Astrocyte (in vitro differentiated cells and primary cell): ENCODE measurements around the gene MYO6. TPM values are rescaled to one million over a fixed set of nuclear protein-coding genes. Genes with fewer than 3 reads are reported as not detected.
"Not testable (repeated sequence)": the region's sequence is repeated elsewhere in the genome, so short reads cannot be mapped to it uniquely, and the experiment has no call there.

Experiments
- DNase-seq: peaks from one replicate; pipeline ENCODE4 v3.0.0-alpha.2; 2010; ENCODE audit warnings: low read depth
- FAIRE-seq: peaks from 2 replicates; lab custom pipeline; 2011; peaks lifted over from hg19 to GRCh38; lab: Jason Lieb, UNC
- H2AFZ ChIP-seq: 2 replicates; pipeline ENCODE4 v1.6.0; 2012; ENCODE audit warnings: low read depth, low read length, inconsistent platforms
- H3K27ac ChIP-seq: 2 replicates; pipeline ENCODE4 v1.5.1; 2011; ENCODE audit warnings: low read depth, low read length, inconsistent platforms
- H3K27me3 ChIP-seq: 2 replicates; pipeline ENCODE4 v1.6.0; 2011; ENCODE audit warnings: low read length, inconsistent platforms; ENCODE audit not compliant: insufficient read depth
- H3K36me3 ChIP-seq: 2 replicates; pipeline ENCODE4 v1.5.1; 2011; ENCODE audit warnings: low read length, inconsistent platforms; ENCODE audit not compliant: insufficient read depth
- H3K4me1 ChIP-seq: 2 replicates; pipeline ENCODE4 v1.5.1; 2011; ENCODE audit warnings: low read length, inconsistent platforms; ENCODE audit not compliant: insufficient read depth
- H3K4me2 ChIP-seq: 2 replicates; pipeline ENCODE4 v1.6.0; 2012; ENCODE audit warnings: low read length, inconsistent platforms
- H3K4me3 ChIP-seq: 2 replicates; pipeline ENCODE4 v1.5.1; 2011; ENCODE audit warnings: low read depth, mild to moderate bottlenecking, low read length, inconsistent platforms; ENCODE audit not compliant: insufficient read depth
- H3K79me2 ChIP-seq: 2 replicates; pipeline ENCODE4 v1.6.0; 2012; ENCODE audit warnings: mild to moderate bottlenecking, low read length, inconsistent platforms; ENCODE audit not compliant: insufficient read depth
- H3K9ac ChIP-seq: 2 replicates; pipeline ENCODE4 v1.6.0; 2012; ENCODE audit warnings: mild to moderate bottlenecking, low read length, inconsistent platforms
- H3K9me3 ChIP-seq: 2 replicates; pipeline ENCODE4 v1.5.1; 2012; ENCODE audit warnings: low read depth, mild to moderate bottlenecking, low read length, inconsistent platforms; ENCODE audit not compliant: insufficient read depth
- H4K20me1 ChIP-seq: 2 replicates; pipeline ENCODE4 v1.6.0; 2012; ENCODE audit warnings: low read length, inconsistent platforms; ENCODE audit not compliant: insufficient read depth
- H3K27ac Mint-ChIP-seq: one replicate; pipeline ENCODE4 v1.8.0; 2021; ENCODE audit warnings: mild to moderate bottlenecking, mixed read lengths; ENCODE audit not compliant: unreplicated experiment
- H3K27me3 Mint-ChIP-seq: one replicate; pipeline ENCODE4 v1.8.0; 2021; ENCODE audit warnings: low read depth, mixed read lengths; ENCODE audit not compliant: unreplicated experiment
- H3K36me3 Mint-ChIP-seq: one replicate; pipeline ENCODE4 v1.8.0; 2021; ENCODE audit warnings: low read depth, mixed read lengths; ENCODE audit not compliant: unreplicated experiment
- H3K4me1 Mint-ChIP-seq: one replicate; pipeline ENCODE4 v1.8.0; 2021; ENCODE audit warnings: low read depth, mixed read lengths; ENCODE audit not compliant: unreplicated experiment
- H3K4me3 Mint-ChIP-seq: one replicate; pipeline ENCODE4 v1.8.0; 2021; ENCODE audit warnings: mild to moderate bottlenecking, moderate library complexity, mixed read lengths; ENCODE audit not compliant: unreplicated experiment
- H3K9me3 Mint-ChIP-seq: one replicate; pipeline ENCODE4 v1.8.0; 2021; ENCODE audit warnings: mild to moderate bottlenecking, mixed read lengths; ENCODE audit not compliant: unreplicated experiment
- CTCF ChIP-seq: IDR thresholded peaks from 2 replicates; pipeline ENCODE4 v1.5.1; 2011; ENCODE audit warnings: low read depth, mild to moderate bottlenecking, inconsistent platforms, low read length, moderate library complexity; ENCODE audit not compliant: insufficient read depth
- EZH2 ChIP-seq: IDR thresholded peaks from 2 replicates; pipeline ENCODE4 v1.6.1; 2012; ENCODE audit warnings: mild to moderate bottlenecking, low read length, inconsistent platforms; ENCODE audit not compliant: insufficient read depth
- total RNA-seq: library from RNA; stranded (reverse); gene quantifications from 2 replicates; pipeline ENCODE4 v1.2.1, GENCODE V29; 2021

MYO6 gene
- total RNA-seq, 1 donor from 2014 or later, result 33.1 TPM

GRCh38 chr6:75896526-75896925 lies 147.5 kb downstream of the MYO6 start:
- Histone ChIP-seq H3K9me3 (no peaks in the 10 kb centered on the region), H3K36me3 (no peaks in the 10 kb centered on the region), H3K4me2 (no peak overlapping the region), H3K27me3 (no peaks in the 10 kb centered on the region), H2AFZ (no peak overlapping the region), H3K27ac (no peak overlapping the region), H4K20me1 (no peaks in the 10 kb centered on the region), H3K79me2 (no peaks in the 10 kb centered on the region), H3K4me3 (no peak overlapping the region), H3K9ac (no peak overlapping the region), H3K4me1 (no peaks in the 10 kb centered on the region)
- Mint-ChIP-seq H3K27ac (no peak overlapping the region), H3K27me3 (no peaks in the 10 kb centered on the region), H3K9me3 (peaks cover 3% of the 10 kb centered on the region), H3K36me3 (no peaks in the 10 kb centered on the region), H3K4me1 (peaks cover 9% of the 10 kb centered on the region), H3K4me3 (no peak overlapping the region)
- no peak for FAIRE-seq
- no peak for TF ChIP-seq CTCF
- TF ChIP-seq EZH2, result no peak
- DNase-seq, result peak; percentile 1

GRCh38 chr6:75900216-75900615 lies 151.2 kb downstream of the MYO6 start:
- not testable (repeated sequence) for H4K20me1 ChIP-seq, H3K4me1 ChIP-seq, H3K9me3 Mint-ChIP-seq, H3K36me3 Mint-ChIP-seq, DNase-seq, H3K27me3 ChIP-seq, H3K79me2 ChIP-seq, H3K27me3 Mint-ChIP-seq, H3K9ac ChIP-seq, FAIRE-seq, H3K4me2 ChIP-seq, H3K27ac Mint-ChIP-seq, H3K4me1 Mint-ChIP-seq, H2AFZ ChIP-seq, H3K36me3 ChIP-seq, H3K27ac ChIP-seq, H3K9me3 ChIP-seq, H3K4me3 ChIP-seq, H3K4me3 Mint-ChIP-seq

- H3K9ac ChIP-seq, DNase-seq, H3K4me1 Mint-ChIP-seq, H3K36me3 Mint-ChIP-seq, H3K4me3 Mint-ChIP-seq, H3K27me3 ChIP-seq, FAIRE-seq, H3K4me2 ChIP-seq, H3K9me3 Mint-ChIP-seq, H3K27ac Mint-ChIP-seq, H3K27ac ChIP-seq, H3K79me2 ChIP-seq, H3K27me3 Mint-ChIP-seq, H4K20me1 ChIP-seq, H3K36me3 ChIP-seq, H3K4me3 ChIP-seq, H3K9me3 ChIP-seq, H3K4me1 ChIP-seq, H2AFZ ChIP-seq: not testable (repeated sequence)
Measured at GRCh38 chr6:75905129-75905528, 156.1 kb downstream of the MYO6 start.

GRCh38 chr6:75906871-75907270 lies 157.8 kb downstream of the MYO6 start:
- H3K9ac ChIP-seq, result no peak overlapping the region
- no peaks in the 10 kb centered on the region for H3K36me3 ChIP-seq
- H4K20me1 ChIP-seq, result no peaks in the 10 kb centered on the region
- H3K4me3 Mint-ChIP-seq, result no peak overlapping the region
- DNase-seq (no peak), FAIRE-seq (no peak)
- H3K9me3 Mint-ChIP-seq, result peaks cover 4% of the 10 kb centered on the region
- peaks cover 8% of the 10 kb centered on the region for H3K36me3 Mint-ChIP-seq
- no peak overlapping the region for H3K27ac Mint-ChIP-seq
- no peaks in the 10 kb centered on the region for H3K27me3 Mint-ChIP-seq
- no peak for TF ChIP-seq EZH2
- TF ChIP-seq CTCF, result no peak
- no peaks in the 10 kb centered on the region for H3K27me3 ChIP-seq
- no peak overlapping the region for H2AFZ ChIP-seq
- no peak overlapping the region for H3K4me2 ChIP-seq
- no peak overlapping the region for H3K27ac ChIP-seq
- no peaks in the 10 kb centered on the region for H3K9me3 ChIP-seq
- H3K4me1 Mint-ChIP-seq, result no peaks in the 10 kb centered on the region
- no peak overlapping the region for H3K4me3 ChIP-seq
- H3K79me2 ChIP-seq, result no peaks in the 10 kb centered on the region
- no peaks in the 10 kb centered on the region for H3K4me1 ChIP-seq
